SK-N-MC (cell line): ENCODE data around the gene KRTAP5-8.

Experiments
- EZH2 ChIP-seq: fragments of 200-600 bp; sonication (generic); IDR thresholded peaks from one replicate; pipeline ENCODE4 v1.6.1; 2017; ENCODE audit warnings: antibody characterized with exemption
- POLR2AphosphoS5 ChIP-seq: IDR thresholded peaks from 2 replicates; pipeline ENCODE4 v1.6.1; 2012; ENCODE audit warnings: mild to moderate bottlenecking, low read depth, low read length, borderline replicate concordance

- TF ChIP-seq EZH2 (no peak), POLR2AphosphoS5 (no peak)
Observed at GRCh38 chr11:71490044-71490730, 47.6 kb upstream of the KRTAP5-8 start.
